ENCODE data around the gene SLC6A19. TPM values are rescaled to one million over a fixed set of nuclear protein-coding genes. Genes with fewer than 3 reads are reported as not detected.

The SLC6A19 gene
- total RNA-seq, 1 donor from 2014 or later: 0.32 TPM

DNA sequence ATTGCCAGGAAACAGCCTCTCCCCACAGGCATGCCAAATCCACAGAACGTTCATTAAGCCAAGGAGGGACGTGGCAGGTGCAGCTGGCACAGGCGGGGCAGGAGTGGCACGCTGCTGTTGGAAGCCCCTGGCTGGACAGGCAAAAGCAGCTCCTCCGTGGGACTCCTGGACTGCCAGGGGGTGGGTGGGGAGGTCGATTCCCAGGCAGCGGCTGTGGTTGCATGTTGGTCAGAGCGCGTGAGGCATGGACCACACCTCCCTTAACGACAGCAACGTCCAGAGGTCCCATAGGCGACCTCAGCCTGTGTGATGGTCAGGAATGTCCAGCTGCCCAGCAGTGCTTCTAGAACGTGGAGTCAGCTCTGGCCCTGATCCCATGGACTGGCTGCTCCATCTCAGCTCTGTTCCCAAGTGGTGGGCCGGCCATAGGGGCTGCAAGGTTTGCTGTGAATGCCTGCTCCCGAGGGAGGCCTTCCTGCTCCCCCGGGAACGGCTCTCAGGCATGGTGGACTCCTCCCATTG is 6.9 kb downstream of the SLC6A19 start:
- DNase-seq (ENCODE audit: low spot score): no peak

- no peak for DNase-seq (ENCODE audit: low spot score)
Observed at GRCh38 chr5:1208743-1209488, 7.5 kb downstream of the SLC6A19 start.

DNA sequence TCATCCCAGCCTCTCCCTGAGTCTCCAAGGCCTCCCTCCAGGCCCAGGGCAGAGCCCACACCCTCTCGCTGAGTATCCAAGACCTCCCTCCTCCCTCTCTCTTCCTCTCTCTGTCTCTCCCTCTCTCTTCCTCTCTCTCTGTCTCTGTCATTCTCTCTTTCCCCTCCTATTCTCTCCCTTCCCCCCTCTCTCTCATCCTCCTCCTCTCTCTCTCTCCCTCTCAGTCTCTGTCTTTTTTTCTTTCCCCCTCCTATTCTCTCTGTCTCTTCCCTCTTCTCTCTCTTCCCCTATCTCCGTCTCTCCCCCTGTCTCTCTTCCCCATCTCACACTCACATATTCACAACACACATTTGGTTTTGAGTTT is 8.1 kb downstream of the SLC6A19 start:
- no peak for DNase-seq (ENCODE audit: low spot score)

DNA sequence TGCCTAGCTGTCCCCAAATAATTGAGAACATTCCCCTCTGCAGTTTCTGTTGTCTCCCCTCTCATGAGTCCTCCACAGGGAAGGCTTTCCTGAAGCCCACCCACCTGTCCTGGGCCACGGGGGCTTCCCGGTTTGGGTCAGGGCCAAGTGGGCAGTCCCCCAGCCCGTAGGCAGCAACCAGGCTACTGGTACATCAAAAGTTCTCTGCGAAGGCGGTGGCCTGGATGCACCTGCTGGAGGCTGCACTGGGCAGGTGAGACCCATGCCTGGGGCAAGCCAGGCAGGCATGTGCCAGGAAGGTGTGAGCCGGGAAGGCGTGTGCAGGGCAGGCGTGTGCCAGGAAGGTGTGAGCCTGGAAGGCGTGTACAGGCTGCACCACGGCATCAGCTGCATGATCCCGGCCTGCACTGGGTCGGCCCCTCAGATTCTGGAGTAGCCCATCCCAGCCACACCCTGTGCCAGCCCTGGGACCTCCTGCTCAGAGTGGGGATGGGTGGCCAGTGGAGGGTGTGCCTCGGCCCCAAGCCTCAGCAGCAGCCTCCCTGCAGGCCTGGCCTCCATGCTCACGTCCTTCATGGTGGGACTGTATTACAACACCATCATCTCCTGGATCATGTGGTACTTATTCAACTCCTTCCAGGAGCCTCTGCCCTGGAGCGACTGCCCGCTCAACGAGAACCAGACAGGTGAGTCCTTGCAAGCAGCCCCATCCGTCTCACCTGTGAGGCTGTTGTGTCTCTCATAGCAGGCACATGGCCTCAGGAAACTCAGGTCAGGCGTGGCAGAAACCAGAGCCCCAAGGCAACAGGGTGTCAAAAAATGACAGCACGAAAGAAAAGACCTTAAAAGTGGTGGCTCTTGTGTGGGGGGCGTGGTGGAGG is 8.7 kb downstream of the SLC6A19 start:
- DNase-seq (ENCODE audit: low spot score): no peak

- DNase-seq (ENCODE audit: low spot score): no peak
Observed at GRCh38 chr5:1210832-1211251, 9.4 kb downstream of the SLC6A19 start.

DNA sequence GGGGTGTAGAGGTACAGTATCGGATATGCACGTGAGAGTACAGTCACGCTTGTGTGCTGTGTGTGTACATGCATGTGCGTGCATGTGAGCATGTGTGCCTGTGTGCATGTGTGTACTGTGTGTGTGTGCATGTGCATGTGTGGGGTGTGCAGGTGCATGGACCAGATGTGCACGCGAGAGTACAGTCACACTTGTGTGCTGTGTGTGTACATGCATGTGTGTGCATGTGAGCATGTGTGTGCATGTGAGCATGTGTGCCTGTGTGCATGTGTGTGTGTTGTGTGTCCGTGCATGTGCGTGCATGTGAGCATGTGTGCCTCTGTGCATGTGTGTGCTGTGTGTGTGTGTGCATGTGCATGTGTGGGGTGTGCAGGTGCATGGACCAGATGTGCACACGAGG is 10.3 kb downstream of the SLC6A19 start:
- DNase-seq (ENCODE audit: low spot score): no peak

GRCh38 chr5:1212271-1212670 is 10.9 kb downstream of the SLC6A19 start:
- DNase-seq (ENCODE audit: low spot score): no peak

GRCh38 chr5:1212881-1213280 is 11.5 kb downstream of the SLC6A19 start:
- DNase-seq (ENCODE audit: low spot score): no peak

DNA sequence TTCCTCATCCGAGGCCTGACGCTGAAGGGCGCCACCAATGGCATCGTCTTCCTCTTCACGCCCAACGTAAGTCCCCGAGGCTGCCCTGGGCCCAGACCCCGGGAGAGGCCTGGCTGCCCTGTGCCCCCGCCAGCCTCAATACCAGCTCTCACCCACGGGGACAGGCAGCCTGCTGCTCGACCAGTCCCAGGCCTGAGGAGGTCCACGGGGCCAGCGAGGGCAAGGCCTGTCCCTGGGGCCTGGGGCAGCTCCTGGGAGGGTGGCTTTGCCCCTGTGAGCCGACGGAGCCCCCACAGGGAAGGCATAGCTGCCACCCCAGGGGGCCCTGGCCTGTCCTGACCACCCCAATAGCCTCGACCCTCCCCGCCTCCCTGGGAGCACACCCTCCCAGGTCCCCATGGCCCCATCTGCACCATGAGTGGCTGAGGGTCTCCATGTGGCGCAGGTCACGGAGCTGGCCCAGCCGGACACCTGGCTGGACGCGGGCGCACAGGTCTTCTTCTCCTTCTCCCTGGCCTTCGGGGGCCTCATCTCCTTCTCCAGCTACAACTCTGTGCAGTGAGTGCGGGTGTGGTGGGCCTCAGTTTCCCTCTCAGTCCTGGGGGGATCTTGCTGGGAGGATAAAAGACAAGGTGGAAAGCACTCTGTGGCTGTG is 12.2 kb downstream of the SLC6A19 start:
- DNase-seq (ENCODE audit: low spot score): no peak

DNA sequence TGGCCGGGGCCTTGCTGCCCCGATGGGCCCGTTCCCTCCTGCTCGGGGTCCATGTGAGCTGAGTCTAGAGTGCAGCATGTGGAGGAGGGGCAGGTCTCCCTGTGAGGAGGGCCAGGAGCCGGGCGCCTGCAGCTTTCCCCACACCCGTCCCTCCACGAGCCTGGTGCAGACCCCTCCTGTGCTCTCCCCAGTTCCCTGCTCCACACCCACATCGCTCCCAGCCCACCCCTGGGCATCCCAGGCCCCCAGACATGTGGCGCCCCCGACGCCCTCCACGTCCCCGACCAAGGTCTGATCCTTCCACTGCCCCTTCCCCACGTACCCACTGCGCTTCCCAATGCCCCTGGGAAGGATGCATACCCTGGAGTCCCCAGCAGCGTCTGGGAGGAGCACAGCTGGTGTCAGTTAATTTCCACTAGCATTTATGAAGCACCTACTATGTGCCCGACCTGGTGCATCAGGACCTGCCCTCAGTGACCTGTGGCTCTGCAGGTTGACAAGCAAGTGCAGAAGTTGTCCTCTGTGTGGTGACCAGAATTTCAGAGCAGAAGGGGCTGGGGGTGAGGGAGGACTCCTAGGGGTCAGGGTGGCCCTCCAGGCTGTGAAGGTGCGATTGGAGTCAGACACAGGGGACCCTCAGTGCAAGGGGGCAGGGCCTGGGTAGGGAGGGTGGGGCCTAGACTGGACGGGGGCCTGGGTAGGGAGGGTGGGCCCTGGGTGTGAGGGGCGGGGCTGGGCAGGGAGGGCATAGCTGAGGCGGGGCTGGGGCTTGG is 13.0 kb downstream of the SLC6A19 start:
- DNase-seq (ENCODE audit: low spot score): no peak

DNA sequence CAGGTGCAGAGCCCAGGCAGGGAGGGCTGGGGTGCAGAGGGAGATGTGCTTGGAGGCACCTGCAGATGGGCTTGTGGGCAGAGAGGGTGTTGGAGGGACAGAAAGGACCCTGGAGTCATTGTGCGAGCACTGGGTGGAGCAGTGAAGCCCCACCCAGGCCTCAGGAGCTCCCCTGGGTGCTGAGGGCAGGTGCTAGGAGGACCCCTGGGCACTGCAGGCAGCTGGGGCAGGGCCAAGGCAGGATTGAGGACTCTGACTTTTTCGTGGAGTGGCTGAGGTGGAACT is 13.5 kb downstream of the SLC6A19 start:
- DNase-seq (ENCODE audit: low spot score): no peak

DNA sequence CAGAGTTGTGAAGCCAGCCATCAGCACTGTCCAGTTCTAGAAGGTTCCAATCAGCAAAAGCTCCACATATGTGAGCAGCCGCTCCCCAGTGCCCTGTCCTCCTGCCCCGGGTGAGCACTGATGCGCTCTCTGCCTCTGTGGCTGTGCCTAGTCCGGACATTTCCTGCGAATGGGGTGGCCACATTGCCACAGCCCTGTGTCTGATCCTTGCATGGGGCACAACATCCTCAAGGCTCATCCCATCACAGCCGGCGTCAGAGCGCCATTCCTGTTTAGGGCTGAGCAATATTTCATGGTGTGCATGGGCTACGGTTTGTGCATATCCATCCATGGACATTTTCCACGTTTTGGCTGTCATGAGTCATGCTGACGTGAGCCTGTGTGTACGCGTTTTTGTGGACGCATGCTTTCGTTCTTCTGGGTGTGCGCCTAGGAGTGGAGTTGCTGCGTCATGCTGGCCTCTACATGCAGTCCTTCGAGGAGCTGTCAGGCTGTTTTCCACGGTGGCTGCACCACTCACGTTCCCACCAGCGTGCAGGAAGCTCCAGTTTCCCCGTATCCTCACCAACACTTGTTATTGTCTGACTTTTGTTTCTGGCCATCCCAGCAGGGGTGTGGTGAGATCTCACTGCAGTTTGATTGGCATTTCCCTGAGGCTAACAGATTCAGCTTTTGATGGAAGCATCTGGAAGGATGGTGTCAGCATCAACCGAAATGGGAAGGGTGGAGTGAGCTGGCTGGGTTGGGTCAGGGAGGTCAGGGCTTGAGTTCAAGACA is 14.1 kb downstream of the SLC6A19 start:
- DNase-seq (ENCODE audit: low spot score): no peak

DNA sequence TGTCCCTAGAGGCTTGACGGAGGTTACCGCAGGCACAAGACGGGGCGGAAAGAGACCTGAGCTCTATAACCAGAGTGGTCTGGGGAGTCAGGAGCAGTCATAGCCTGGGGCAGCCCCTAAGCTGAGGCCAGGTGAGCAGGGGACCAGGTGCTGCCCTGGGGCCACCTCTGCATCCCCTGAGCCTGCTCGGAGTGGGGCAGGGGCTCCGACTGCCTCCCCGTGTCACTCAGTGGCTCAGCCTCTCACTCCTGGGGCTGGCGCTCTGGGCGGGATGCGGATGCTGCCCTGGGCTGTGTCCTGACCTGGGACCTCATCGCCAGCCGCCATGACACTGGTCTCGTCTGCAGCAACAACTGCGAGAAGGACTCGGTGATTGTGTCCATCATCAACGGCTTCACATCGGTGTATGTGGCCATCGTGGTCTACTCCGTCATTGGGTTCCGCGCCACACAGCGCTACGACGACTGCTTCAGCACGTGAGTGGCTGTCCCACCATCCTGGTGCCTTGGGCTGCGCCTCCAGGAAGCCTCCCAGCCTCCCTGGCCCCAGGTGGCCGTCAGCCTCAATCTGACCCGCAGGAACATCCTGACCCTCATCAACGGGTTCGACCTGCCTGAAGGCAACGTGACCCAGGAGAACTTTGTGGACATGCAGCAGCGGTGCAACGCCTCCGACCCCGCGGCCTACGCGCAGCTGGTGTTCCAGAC is 15.0 kb downstream of the SLC6A19 start:
- DNase-seq (ENCODE audit: low spot score): no peak

GRCh38 chr5:1216918-1217295 is 15.5 kb downstream of the SLC6A19 start:
- DNase-seq (ENCODE audit: low spot score): no peak

DNA sequence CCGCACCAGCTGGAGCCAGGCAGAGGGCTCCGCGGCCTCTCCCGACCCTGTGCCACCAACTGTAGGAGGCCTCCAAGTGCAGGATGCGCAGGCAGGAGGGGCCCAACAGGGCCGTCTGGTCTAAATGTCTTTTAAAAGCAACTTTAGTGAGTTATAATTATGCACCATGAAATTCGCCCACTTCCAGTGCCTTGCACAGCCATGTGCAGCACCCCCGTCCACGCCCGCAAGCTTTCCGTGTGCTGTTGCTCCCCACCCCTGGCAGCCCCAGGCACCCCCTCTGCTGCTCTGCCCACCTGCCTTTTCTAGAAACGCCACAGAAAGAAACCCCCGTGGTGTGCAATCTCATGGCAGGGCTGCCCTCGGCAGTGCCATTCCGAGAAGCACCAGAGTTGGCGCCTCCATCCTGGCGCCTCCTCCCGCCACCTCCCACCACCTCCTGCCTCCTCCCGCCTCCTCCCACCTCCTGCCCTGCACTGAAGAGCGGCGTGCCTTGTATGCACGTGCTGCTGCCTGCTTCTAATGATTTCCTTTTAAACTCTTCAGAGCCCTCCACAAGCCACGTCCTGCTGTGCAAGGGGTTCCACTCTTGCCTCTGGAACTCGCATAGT is 16.3 kb downstream of the SLC6A19 start:
- DNase-seq (ENCODE audit: low spot score): no peak

- DNase-seq (ENCODE audit: low spot score): no peak
Observed at GRCh38 chr5:1218351-1219080, 17.1 kb downstream of the SLC6A19 start.

DNA sequence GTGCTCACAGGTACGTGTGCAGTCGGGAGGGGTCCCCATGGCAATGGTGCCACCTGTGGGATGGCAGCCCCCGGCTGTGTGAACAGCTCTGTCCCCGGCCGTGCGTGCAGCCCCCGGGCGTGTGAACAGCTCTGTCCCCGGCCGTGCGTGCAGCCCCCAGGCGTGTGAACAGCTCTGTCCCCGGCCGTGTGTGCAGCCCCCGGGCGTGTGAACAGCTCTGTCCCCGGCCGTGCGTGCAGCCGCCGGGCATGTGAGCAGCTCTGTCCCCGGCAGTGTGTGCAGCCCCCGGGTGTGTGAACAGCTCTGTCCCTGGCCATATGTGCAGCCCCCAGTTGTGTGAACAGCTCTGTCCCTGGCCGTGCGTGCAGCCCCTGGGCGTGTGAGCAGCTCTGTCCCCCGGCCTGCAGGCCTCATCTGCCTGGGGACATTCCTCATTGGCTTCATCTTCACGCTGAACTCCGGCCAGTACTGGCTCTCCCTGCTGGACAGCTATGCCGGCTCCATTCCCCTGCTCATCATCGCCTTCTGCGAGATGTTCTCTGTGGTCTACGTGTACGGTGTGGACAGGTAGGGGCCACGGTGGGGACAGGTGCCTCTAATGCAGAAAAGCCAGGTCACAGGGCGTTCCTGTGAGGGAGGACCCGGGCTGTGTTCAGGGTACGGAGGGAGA is 17.8 kb downstream of the SLC6A19 start:
- DNase-seq (ENCODE audit: low spot score): no peak

DNA sequence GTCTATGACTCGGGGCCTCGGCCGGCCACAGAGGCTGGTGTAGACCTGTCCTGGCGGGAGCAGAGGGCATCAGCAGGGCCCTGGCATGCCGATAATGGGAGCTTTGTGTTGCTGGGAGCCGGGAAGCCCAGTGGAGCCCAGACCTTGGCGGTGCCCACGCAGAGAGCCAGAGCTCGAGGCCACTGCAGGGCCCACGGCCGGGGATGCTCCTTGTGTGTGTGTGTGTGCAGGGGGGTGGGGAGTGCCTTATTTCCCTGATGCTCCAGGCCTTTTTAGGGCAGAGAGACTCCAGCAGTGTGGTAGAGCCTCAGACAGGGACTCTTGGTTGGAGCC is 18.3 kb downstream of the SLC6A19 start:
- no peak for DNase-seq (ENCODE audit: low spot score)

Measured in mesenteric fat pad (tissue), 1 donor.